ENCODE results near the gene PIK3CD.

DNA sequence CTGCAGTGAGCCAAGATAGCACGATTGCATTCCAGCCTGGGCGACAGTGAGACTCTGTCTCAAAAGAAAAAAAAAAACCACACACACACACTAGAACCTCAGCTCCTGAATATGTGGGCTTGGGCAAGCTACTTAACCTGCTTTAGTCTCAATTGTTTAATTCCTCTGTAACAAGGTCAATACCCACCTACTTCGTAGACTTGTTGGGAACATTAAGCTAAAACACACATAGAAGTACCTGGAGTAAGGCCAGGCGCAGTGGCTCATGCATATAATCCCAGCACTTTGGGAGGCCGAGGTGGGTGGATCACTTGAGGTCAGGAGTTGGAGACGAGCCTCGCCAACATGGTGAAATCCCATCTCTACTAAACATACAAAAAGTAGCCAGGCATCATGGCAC lies 95.1 kb downstream of the PIK3CD start:
- TF ChIP-seq EZH2 (IDR thresholded peaks at IDR 0.05; ENCODE audit: borderline replicate concordance) (no peak), EZH2phosphoT487 (IDR thresholded peaks at IDR 0.05; ENCODE audit: low read depth, severe bottlenecking, unreplicated experiment) (no peak)
- TF ChIP-seq, protein P1, sequence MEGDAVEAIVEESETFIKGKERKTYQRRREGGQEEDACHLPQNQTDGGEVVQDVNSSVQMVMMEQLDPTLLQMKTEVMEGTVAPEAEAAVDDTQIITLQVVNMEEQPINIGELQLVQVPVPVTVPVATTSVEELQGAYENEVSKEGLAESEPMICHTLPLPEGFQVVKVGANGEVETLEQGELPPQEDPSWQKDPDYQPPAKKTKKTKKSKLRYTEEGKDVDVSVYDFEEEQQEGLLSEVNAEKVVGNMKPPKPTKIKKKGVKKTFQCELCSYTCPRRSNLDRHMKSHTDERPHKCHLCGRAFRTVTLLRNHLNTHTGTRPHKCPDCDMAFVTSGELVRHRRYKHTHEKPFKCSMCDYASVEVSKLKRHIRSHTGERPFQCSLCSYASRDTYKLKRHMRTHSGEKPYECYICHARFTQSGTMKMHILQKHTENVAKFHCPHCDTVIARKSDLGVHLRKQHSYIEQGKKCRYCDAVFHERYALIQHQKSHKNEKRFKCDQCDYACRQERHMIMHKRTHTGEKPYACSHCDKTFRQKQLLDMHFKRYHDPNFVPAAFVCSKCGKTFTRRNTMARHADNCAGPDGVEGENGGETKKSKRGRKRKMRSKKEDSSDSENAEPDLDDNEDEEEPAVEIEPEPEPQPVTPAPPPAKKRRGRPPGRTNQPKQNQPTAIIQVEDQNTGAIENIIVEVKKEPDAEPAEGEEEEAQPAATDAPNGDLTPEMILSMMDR (IDR thresholded peaks at IDR 0.05; ENCODE audit: poor library complexity) = no peak
